ENCODE results near the gene LPIN1. TPM values are rescaled to one million over a fixed set of nuclear protein-coding genes. Genes with fewer than 3 reads are reported as not detected.

Gene LPIN1
- total and polyA plus RNA-seq, 4 donors: 10.1 to 27.4 (median 13.4) TPM

DNA sequence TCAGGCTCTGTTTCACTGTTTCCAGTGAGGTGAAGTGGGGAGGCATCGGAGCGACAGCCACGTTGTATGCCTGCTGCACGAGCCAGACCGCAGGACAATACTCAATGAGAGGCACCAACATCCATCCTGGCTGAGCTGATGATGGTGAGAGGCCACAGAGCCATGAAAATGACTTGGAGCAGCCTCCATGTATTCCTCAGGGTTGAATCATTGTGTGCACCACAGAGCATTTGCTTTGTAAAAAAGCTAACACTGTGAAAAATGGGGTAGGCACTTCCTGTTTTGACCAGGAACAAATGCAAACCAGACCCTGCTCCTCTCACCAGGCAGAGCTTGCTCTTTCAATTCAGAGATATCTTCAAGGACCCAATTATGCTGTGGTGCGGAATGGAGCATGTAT, 87.2 kb downstream of the LPIN1 start (continued):
- TF ChIP-seq, protein P1, sequence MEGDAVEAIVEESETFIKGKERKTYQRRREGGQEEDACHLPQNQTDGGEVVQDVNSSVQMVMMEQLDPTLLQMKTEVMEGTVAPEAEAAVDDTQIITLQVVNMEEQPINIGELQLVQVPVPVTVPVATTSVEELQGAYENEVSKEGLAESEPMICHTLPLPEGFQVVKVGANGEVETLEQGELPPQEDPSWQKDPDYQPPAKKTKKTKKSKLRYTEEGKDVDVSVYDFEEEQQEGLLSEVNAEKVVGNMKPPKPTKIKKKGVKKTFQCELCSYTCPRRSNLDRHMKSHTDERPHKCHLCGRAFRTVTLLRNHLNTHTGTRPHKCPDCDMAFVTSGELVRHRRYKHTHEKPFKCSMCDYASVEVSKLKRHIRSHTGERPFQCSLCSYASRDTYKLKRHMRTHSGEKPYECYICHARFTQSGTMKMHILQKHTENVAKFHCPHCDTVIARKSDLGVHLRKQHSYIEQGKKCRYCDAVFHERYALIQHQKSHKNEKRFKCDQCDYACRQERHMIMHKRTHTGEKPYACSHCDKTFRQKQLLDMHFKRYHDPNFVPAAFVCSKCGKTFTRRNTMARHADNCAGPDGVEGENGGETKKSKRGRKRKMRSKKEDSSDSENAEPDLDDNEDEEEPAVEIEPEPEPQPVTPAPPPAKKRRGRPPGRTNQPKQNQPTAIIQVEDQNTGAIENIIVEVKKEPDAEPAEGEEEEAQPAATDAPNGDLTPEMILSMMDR (IDR thresholded peaks at IDR 0.05; ENCODE audit: low read depth, low read length, missing input control): no peak
- TF ChIP-seq JUND (IDR thresholded peaks at IDR 0.05) (no peak), YY1 (IDR thresholded peaks at IDR 0.05) (no peak), HNF4A (conservative IDR thresholded peaks at IDR 0.05) (no peak)

DNA sequence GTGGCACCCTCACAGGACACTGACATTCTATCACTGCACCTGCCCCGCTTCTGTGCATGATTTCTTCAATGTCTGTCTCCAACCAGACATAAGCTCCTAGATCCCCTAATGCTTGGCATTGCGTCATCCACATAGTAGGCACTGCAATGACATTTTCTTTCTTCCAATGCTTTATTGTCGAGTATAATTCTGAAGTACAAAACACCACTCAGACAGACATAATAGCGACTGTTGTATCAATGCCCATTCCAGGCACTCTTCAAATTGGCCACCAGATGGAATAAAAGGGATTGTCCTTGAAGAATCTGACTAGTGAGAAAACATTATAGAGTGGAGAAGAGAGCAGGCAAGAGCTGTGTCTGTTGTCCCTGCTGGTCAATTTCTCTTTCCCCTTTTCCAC, 89.0 kb downstream of the LPIN1 start:
- TF ChIP-seq RAD21 (IDR thresholded peaks at IDR 0.05) (peak in 1 of 2 donors; percentile 13), YY1 (IDR thresholded peaks at IDR 0.05) (no peak)
- TF ChIP-seq, protein P1 (IDR thresholded peaks at IDR 0.05; ENCODE audit: low read depth, low read length, missing input control): peak; percentile 5
- WGBS: 94% methylated on average over 4 of the region's 4 CpGs
- no peak overlapping the region for H3K4me3 ChIP-seq (ENCODE audit: low read depth in 1 of 3, low read length in 3 of 3)

DNA sequence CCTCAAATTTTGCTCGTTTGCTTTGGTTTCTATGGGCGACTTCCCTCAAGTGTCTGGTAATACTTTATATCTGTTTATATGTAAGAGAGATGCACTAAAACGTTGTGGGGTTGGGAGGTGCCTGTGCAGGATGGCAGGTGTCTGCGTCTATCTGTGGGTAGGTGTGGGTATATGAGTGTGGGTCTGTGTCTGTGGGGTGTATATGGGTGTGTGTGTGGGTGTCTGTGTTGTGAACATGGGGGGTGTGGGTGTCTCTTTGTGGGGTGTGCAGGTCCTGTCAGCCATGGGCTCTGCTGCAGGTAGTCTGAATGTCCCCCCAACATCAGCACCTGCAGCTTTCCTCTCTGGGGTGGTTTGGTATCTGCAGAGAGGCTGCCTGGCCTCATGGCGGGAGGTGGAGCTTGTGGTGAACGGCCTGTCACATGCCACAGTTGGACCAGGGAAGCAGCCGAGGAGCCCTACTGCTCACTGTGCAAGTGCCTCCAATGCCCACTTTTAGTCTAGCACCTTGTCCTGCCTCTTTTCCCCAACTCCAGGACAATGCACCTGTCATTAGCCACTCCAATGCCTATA, 90.3 kb downstream of the LPIN1 start:
- no peak for DNase-seq (ENCODE audit: low spot score)
- Histone ChIP-seq H3K27me3 (ENCODE audit: control insufficient read depth in 4 of 4, insufficient read depth in 4 of 4, low read length in 3 of 4) (no peaks in the 10 kb centered on the region), H3K36me3 (ENCODE audit: control insufficient read depth in 4 of 4, insufficient read depth in 3 of 4, low read depth in 1 of 4, low read length in 3 of 4) (no peaks in the 10 kb centered on the region), H3K27ac (ENCODE audit: low read depth in 1 of 2, low read length in 2 of 2) (no peak overlapping the region), H3K4me1 (ENCODE audit: control insufficient read depth in 4 of 4, insufficient read depth in 4 of 4, low read length in 3 of 4) (no peaks in the 10 kb centered on the region), H3K9ac (ENCODE audit: low read depth in 1 of 2, low read length in 2 of 2) (no peak overlapping the region), H3K9me3 (ENCODE audit: control insufficient read depth in 4 of 4, low read length in 3 of 4) (peaks cover 0 to 3% (median under 1%) of the 10 kb centered on the region in 4 donors), H3K4me3 (ENCODE audit: low read depth in 1 of 3, low read length in 3 of 3) (no peak overlapping the region)
- WGBS: 88% methylated on average over 7 of the region's 7 CpGs
- TF ChIP-seq FOXA1 (IDR thresholded peaks at IDR 0.05) (no peak), RXRA (IDR thresholded peaks at IDR 0.05) (no peak), YY1 (IDR thresholded peaks at IDR 0.05) (no peak), HNF4G (IDR thresholded peaks at IDR 0.05) (no peak), TAF1 (conservative IDR thresholded peaks at IDR 0.05) (no peak), NR2F2 (IDR thresholded peaks at IDR 0.05) (no peak), SP1 (IDR thresholded peaks at IDR 0.05) (no peak), HNF4A (conservative IDR thresholded peaks at IDR 0.05) (no peak), GABPA (IDR thresholded peaks at IDR 0.05 in 1 of 2, conservative IDR thresholded peaks at IDR 0.05 in 1 of 2) (no peak), JUND (IDR thresholded peaks at IDR 0.05) (no peak), RAD21 (IDR thresholded peaks at IDR 0.05) (no peak), EGR1 (IDR thresholded peaks at IDR 0.05; ENCODE audit: low read depth in 2 of 2) (no peak)
- TF ChIP-seq, protein P2, sequence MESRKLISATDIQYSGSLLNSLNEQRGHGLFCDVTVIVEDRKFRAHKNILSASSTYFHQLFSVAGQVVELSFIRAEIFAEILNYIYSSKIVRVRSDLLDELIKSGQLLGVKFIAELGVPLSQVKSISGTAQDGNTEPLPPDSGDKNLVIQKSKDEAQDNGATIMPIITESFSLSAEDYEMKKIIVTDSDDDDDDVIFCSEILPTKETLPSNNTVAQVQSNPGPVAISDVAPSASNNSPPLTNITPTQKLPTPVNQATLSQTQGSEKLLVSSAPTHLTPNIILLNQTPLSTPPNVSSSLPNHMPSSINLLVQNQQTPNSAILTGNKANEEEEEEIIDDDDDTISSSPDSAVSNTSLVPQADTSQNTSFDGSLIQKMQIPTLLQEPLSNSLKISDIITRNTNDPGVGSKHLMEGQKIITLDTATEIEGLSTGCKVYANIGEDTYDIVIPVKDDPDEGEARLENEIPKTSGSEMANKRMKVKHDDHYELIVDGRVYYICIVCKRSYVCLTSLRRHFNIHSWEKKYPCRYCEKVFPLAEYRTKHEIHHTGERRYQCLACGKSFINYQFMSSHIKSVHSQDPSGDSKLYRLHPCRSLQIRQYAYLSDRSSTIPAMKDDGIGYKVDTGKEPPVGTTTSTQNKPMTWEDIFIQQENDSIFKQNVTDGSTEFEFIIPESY (IDR thresholded peaks at IDR 0.05): no peak
- TF ChIP-seq, protein P3, sequence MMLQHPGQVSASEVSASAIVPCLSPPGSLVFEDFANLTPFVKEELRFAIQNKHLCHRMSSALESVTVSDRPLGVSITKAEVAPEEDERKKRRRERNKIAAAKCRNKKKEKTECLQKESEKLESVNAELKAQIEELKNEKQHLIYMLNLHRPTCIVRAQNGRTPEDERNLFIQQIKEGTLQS (IDR thresholded peaks at IDR 0.05): no peak
- TF ChIP-seq, protein P4, sequence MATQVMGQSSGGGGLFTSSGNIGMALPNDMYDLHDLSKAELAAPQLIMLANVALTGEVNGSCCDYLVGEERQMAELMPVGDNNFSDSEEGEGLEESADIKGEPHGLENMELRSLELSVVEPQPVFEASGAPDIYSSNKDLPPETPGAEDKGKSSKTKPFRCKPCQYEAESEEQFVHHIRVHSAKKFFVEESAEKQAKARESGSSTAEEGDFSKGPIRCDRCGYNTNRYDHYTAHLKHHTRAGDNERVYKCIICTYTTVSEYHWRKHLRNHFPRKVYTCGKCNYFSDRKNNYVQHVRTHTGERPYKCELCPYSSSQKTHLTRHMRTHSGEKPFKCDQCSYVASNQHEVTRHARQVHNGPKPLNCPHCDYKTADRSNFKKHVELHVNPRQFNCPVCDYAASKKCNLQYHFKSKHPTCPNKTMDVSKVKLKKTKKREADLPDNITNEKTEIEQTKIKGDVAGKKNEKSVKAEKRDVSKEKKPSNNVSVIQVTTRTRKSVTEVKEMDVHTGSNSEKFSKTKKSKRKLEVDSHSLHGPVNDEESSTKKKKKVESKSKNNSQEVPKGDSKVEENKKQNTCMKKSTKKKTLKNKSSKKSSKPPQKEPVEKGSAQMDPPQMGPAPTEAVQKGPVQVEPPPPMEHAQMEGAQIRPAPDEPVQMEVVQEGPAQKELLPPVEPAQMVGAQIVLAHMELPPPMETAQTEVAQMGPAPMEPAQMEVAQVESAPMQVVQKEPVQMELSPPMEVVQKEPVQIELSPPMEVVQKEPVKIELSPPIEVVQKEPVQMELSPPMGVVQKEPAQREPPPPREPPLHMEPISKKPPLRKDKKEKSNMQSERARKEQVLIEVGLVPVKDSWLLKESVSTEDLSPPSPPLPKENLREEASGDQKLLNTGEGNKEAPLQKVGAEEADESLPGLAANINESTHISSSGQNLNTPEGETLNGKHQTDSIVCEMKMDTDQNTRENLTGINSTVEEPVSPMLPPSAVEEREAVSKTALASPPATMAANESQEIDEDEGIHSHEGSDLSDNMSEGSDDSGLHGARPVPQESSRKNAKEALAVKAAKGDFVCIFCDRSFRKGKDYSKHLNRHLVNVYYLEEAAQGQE (IDR thresholded peaks at IDR 0.05): no peak
- TF ChIP-seq, protein P5, sequence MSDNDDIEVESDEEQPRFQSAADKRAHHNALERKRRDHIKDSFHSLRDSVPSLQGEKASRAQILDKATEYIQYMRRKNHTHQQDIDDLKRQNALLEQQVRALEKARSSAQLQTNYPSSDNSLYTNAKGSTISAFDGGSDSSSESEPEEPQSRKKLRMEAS (IDR thresholded peaks at IDR 0.05): no peak
- TF ChIP-seq, protein P1 (IDR thresholded peaks at IDR 0.05; ENCODE audit: low read depth, low read length, missing input control): no peak

More for the DNA sequence above, 89.0 kb downstream of the LPIN1 start:
- Histone ChIP-seq H3K4me1 (ENCODE audit: control insufficient read depth in 4 of 4, insufficient read depth in 4 of 4, low read length in 3 of 4) (peaks cover 0 to 9% (median 6%) of the 10 kb centered on the region in 4 donors), H3K27ac (ENCODE audit: low read depth in 1 of 2, low read length in 2 of 2) (no peak overlapping the region), H3K27me3 (ENCODE audit: control insufficient read depth in 4 of 4, insufficient read depth in 4 of 4, low read length in 3 of 4) (no peaks in the 10 kb centered on the region), H3K9ac (ENCODE audit: low read depth in 1 of 2, low read length in 2 of 2) (no peak overlapping the region), H3K9me3 (ENCODE audit: control insufficient read depth in 4 of 4, low read length in 3 of 4) (peaks cover 0 to 3% (median under 1%) of the 10 kb centered on the region in 4 donors), H3K36me3 (ENCODE audit: control insufficient read depth in 4 of 4, insufficient read depth in 3 of 4, low read depth in 1 of 4, low read length in 3 of 4) (no peaks in the 10 kb centered on the region)
- no peak for DNase-seq (ENCODE audit: low spot score)

All from liver (tissue), 9 donors.